BJ (cell line): ENCODE results near the gene BTG1. TPM values are rescaled to one million over a fixed set of nuclear protein-coding genes. Genes with fewer than 3 reads are reported as not detected.

Source experiments
- CTCF ChIA-PET: fragments of 350-600 bp; formaldehyde crosslinking; extraction: SDS; loops from one replicate; lab custom pipeline; 2021; ENCODE audit warnings: antibody characterized with exemption, inconsistent platforms; lab: Yijun Ruan, JAX
- POLR2A ChIA-PET: fragments of 300-600 bp; sonication (Branson Sonifier 250); formaldehyde crosslinking; extraction: SDS; loops from one replicate; lab custom pipeline; 2021; ENCODE audit warnings: antibody characterized with exemption; lab: Charles Lee
- DNase-seq: peaks from one replicate; pipeline ENCODE4 v3.0.0-alpha.2; 2011; ENCODE audit warnings: low read depth
- H3K27me3 ChIP-seq: 2 replicates; pipeline ENCODE4 v1.6.0; 2011; ENCODE audit warnings: low read length; ENCODE audit not compliant: control insufficient read depth, insufficient read depth
- H3K36me3 ChIP-seq: 2 replicates; pipeline ENCODE4 v1.5.1; 2011; ENCODE audit warnings: low read length; ENCODE audit not compliant: control insufficient read depth, insufficient read depth
- H3K4me3 ChIP-seq: 2 replicates; pipeline ENCODE4 v1.5.1; 2011; ENCODE audit warnings: low read depth, mild to moderate bottlenecking, control low read depth, low read length
- polyA minus RNA-seq: library from RNA; depleted of rRNA, polyadenylated mRNA; stranded (reverse); fragments of >200 nt; gene quantifications from 2 replicates; pipeline ENCODE4 v1.2.3, GENCODE V29; 2011; rRNA and poly(A)+ RNA removed
- polyA plus RNA-seq: library from polyadenylated mRNA; depleted of rRNA; stranded (reverse); fragments of >200 nt; gene quantifications from 2 replicates; pipeline ENCODE4 v1.2.3, GENCODE V29; 2011; rRNA removed
- TF ChIP-seq, protein P1 (sequence below): IDR thresholded peaks from 2 replicates; pipeline ENCODE4 v1.5.1; 2011; ENCODE audit warnings: low read depth, mild to moderate bottlenecking, control low read depth, inconsistent platforms, low read length, moderate library complexity; ENCODE audit not compliant: insufficient read depth

BTG1 gene, protein sequence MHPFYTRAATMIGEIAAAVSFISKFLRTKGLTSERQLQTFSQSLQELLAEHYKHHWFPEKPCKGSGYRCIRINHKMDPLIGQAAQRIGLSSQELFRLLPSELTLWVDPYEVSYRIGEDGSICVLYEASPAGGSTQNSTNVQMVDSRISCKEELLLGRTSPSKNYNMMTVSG
- polyA plus RNA-seq (73.8 and 81.3 TPM in 2 replicates), polyA minus RNA-seq (66.4 and 77.9 TPM in 2 replicates)

DNA sequence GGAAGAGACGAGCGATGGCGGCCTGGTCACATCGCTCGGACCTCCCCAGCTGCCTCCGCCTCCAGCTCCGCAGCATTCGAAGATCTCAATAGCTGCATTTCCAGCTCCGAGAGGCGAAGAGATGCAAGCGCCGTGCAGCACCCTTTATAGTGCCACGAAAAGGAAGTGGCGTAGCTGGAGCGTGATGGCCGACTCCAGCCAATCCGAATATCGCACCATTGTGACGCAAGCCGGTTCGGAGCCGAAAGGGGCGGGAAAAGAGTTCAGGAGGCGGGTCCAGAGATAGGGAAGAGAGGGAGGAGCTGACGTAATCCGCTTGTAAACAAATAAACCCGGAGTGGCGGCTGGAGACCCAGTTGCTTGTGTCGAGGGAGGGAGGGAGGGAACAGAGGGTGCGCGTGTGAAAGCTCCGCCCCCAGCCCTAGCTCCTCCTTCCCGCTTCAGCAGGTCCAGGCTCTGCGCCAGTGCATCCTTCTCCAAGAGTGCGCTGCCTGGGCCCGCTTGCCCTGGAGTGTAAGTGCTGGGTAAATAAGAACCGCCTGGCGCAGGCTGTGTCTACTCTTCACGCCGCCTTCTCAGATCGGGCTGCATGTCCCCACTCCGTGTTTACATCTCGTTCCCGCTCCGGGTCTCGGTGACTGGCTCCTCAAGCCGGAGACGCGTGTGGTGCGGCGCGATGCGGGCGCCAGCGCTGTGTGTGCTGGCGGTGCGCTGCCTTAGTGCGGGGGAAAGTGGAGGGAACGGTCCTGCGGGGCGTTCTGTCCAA is at the start of gene BTG1:
BTG1 (minus strand) TSS at position 116 of the 766 bp plus-strand sequence. CDS start 311 bp downstream, outside the sequence.
- Histone ChIP-seq H3K4me3 (peak within 1 kb of the TSS; percentile 98), H3K27me3 (no peaks in the 10 kb centered on the region), H3K36me3 (no peaks in the 10 kb centered on the region)
- ChIA-PET CTCF (interaction anchor here (0.6 to 2.8 kb wide), 8 partner anchors 71 to 764 kb away, joined by 3 to 33 read pairs (median 4); no protein-coding TSS in a partner anchor), POLR2A (interaction anchor here (0.5 to 2.0 kb wide), 21 partner anchors 9 to 1949 kb away, joined by 3 to 12 read pairs (median 4); no protein-coding TSS in a partner anchor)
- TF ChIP-seq, protein P1, sequence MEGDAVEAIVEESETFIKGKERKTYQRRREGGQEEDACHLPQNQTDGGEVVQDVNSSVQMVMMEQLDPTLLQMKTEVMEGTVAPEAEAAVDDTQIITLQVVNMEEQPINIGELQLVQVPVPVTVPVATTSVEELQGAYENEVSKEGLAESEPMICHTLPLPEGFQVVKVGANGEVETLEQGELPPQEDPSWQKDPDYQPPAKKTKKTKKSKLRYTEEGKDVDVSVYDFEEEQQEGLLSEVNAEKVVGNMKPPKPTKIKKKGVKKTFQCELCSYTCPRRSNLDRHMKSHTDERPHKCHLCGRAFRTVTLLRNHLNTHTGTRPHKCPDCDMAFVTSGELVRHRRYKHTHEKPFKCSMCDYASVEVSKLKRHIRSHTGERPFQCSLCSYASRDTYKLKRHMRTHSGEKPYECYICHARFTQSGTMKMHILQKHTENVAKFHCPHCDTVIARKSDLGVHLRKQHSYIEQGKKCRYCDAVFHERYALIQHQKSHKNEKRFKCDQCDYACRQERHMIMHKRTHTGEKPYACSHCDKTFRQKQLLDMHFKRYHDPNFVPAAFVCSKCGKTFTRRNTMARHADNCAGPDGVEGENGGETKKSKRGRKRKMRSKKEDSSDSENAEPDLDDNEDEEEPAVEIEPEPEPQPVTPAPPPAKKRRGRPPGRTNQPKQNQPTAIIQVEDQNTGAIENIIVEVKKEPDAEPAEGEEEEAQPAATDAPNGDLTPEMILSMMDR = no peak
- DNase-seq = peak; percentile 99

DNA sequence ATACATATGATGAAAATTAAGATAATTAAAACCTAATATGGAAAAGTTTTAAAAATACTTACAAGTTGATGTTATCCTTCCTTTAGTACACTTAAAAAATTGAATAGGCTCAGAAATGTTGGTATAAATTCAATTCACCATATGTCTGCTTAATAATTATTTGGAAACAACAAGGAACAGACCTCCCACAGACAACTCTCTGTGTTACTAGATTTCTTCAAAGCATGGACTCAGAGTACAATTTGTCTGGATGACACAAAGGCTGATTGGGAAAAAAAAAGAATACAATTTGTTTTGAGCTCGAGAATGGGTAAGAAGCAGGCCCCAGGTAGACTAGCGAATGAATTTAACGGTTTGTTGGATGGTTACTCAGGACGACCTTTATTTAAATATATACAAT is 48.9 kb upstream of the BTG1 start:
- no peak overlapping the region for H3K4me3 ChIP-seq
- ChIA-PET POLR2A (no interaction called here), CTCF (no interaction called here)
- H3K36me3 ChIP-seq = no peaks in the 10 kb centered on the region
- no peak for DNase-seq
- TF ChIP-seq, protein P1 = no peak
- H3K27me3 ChIP-seq = no peaks in the 10 kb centered on the region

- Histone ChIP-seq H3K4me3 (no peak overlapping the region), H3K27me3 (no peaks in the 10 kb centered on the region), H3K36me3 (no peaks in the 10 kb centered on the region)
- POLR2A ChIA-PET = no interaction called here
- DNase-seq = no peak
- CTCF ChIA-PET = no interaction called here
- TF ChIP-seq, protein P1 = no peak
Measured at GRCh38 chr12:92193846-92194245, 48.2 kb upstream of the BTG1 start.

DNA sequence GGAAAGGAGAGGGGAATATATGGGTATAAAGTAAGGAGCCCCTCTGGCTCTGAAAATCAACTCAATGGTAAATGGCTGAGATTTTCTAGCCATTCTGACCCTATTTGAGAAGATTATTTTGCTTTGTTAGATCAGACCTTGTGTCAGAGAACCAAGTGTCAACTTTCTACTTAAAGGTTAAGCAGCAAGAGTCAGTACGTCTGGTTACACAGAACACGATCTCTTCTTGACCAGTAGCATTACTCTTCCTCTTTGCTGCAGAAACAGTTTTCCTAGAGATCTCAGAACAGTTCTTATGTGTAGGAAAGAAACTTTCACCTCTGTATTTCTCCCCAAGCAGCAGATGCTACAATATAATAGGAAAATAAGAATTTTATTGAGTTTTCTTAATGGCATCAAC is 47.4 kb upstream of the BTG1 start:
- POLR2A ChIA-PET = no interaction called here
- CTCF ChIA-PET = no interaction called here

DNA sequence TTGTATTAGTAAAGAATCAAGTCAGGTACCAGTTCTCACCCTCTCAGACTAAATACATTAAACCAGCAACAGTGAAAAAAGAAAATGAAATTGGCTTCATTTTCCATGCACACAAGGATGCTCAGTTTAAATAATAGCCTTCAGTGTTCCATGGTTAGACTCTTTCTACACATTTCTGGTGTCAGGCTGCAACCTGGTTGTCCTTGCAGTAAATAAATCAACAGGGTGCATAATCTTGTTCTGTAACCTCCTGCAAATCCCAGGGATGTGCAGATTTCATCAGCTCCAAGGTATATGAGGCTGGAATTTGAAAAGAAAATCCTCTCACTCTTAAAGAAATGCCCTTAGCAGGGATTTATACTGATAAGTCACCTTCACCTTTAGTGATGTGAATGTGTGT is 46.7 kb upstream of the BTG1 start:
- Histone ChIP-seq H3K27me3 (no peaks in the 10 kb centered on the region), H3K4me3 (no peak overlapping the region), H3K36me3 (no peaks in the 10 kb centered on the region)
- ChIA-PET CTCF (no interaction called here), POLR2A (no interaction called here)
- DNase-seq = no peak
- TF ChIP-seq, protein P1 = no peak

More for the DNA sequence above, 47.4 kb upstream of the BTG1 start:
- Histone ChIP-seq H3K27me3 (no peaks in the 10 kb centered on the region), H3K4me3 (no peak overlapping the region), H3K36me3 (no peaks in the 10 kb centered on the region)
- DNase-seq = no peak
- TF ChIP-seq, protein P1 = no peak
